GM19035 (cell line): ENCODE results near the gene MPHOSPH8.
A peak's percentile ranks its signal among the peaks of the same experiment; 100 is the strongest.

Source experiments
- ATAC-seq: cut with Tn5 transposase; IDR thresholded peaks from one replicate; pipeline ENCODE4 v1.9.1; 2021; ENCODE audit not compliant: unreplicated experiment

MPHOSPH8 gene, protein sequence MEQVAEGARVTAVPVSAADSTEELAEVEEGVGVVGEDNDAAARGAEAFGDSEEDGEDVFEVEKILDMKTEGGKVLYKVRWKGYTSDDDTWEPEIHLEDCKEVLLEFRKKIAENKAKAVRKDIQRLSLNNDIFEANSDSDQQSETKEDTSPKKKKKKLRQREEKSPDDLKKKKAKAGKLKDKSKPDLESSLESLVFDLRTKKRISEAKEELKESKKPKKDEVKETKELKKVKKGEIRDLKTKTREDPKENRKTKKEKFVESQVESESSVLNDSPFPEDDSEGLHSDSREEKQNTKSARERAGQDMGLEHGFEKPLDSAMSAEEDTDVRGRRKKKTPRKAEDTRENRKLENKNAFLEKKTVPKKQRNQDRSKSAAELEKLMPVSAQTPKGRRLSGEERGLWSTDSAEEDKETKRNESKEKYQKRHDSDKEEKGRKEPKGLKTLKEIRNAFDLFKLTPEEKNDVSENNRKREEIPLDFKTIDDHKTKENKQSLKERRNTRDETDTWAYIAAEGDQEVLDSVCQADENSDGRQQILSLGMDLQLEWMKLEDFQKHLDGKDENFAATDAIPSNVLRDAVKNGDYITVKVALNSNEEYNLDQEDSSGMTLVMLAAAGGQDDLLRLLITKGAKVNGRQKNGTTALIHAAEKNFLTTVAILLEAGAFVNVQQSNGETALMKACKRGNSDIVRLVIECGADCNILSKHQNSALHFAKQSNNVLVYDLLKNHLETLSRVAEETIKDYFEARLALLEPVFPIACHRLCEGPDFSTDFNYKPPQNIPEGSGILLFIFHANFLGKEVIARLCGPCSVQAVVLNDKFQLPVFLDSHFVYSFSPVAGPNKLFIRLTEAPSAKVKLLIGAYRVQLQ

GRCh38 chr13:19633479-19634255, at the start of gene MPHOSPH8:
MPHOSPH8 (plus strand) TSS chr13:19633659; CDS start chr13:19633749, 90 bp downstream.
- peak; percentile 97 for ATAC-seq

GRCh38 chr13:19586904-19587634, 46.4 kb upstream of the MPHOSPH8 start:
- ATAC-seq = peak; percentile 78

DNA sequence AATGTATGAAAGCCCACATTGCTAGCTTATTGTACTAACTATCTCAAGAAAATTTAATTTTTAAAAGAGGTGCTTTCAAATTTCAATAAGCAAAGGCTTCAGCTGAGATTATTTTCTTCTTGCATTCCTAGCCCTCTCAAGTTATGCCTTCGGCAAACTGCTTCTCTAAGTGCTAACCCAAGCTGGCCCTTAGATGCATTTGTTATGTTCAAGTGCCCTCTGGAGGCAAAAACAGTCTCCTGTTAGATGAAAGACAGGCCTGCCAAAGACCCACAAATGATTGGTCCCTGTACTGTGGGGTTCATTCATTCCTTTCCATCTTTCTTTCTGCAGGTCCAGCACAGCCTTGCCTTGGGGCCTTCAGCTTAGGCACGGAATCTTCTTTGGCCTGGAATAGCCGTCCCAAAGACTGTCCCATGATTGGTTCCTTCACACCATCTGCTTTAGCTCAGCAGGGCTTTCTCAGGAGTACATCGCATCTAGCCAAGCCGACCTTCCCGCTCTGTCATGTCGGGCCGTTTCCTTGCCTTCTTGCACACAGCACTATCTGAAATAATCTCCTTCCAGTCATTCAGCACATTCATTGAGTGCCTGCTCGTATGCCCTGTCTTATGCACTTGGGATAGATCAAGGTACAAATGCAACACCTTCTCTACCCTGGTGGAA, 45.7 kb upstream of the MPHOSPH8 start:
- peak; percentile 69 for ATAC-seq

DNA sequence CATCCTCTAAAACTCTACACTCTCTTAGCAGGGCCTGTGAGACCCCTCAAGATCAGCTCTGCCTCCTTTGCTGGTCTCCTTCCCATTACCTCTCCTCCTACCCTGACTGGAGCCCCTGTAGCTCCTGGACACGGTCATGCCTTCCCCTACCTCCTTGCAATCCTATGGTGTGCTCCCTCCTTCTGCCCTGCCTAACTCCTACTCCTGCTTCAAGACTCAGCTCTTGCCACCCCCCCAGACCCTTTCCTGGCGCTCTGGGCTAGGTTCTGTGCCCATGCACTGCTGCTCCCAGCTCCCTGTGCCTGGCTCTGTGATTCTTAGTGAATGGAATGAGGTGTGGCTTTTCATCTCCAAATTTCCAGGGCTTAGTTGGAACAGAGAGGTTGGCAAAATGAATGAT, 44.1 kb upstream of the MPHOSPH8 start:
- no peak for ATAC-seq

- ATAC-seq = no peak
These were observed 43.0 kb upstream of the MPHOSPH8 start for GRCh38 chr13:19590423-19590822.

- no peak for ATAC-seq
These were observed 41.6 kb upstream of the MPHOSPH8 start for GRCh38 chr13:19591864-19592263.

DNA sequence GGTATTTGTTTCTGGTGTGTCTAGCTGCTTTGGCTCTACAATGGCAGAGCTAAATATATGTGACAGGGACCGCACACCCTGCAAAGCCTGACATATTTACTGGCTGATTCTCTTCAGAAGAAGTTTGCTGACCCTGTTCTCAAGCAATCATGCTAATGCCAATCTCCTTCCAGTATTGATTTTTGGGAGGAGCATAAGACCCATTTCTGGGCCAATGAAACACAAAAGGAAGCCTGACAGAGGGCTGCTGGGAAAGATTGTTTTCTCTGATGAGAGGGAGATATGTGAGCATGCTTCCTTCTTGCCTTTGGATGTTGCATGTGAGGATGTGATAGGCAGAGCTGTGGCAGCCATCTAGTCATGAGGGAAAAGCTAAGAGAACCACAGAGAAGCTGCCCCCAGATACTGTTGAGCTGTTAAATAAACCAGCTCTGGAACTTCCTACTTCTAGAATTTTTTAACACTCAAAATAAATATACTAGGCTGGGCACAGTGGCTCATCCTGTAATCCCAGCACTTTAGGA, 40.7 kb upstream of the MPHOSPH8 start:
- no peak for ATAC-seq

- no peak for ATAC-seq
These were observed 37.4 kb upstream of the MPHOSPH8 start for GRCh38 chr13:19596086-19596485.

GRCh38 chr13:19596960-19597361, 36.5 kb upstream of the MPHOSPH8 start:
- ATAC-seq = no peak

DNA sequence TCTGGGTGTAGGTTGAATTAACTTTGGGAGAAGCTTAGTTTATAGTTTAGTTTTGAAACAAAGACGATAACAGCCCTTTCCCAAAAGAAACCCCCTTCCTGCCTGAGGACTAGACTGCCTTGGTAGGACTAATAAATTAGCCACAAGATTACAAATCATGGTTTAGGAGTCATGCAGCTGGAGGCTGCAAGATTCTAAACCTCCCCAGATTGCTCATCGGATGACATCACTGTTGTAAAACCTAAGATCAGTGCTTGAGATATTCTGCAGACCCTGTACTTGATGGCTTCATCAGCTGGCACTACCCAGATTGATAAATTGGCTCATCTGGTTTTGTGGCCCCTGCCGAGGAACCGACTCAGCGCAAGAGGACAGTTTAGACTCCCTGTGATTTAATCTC, 35.9 kb upstream of the MPHOSPH8 start:
- no peak for ATAC-seq

- ATAC-seq = peak; percentile 84
These were observed 31.4 kb upstream of the MPHOSPH8 start for GRCh38 chr13:19601749-19602725.

- no peak for ATAC-seq
These were observed 29.2 kb upstream of the MPHOSPH8 start for GRCh38 chr13:19604306-19604705.

GRCh38 chr13:19605161-19605955, 28.1 kb upstream of the MPHOSPH8 start:
- no peak for ATAC-seq

DNA sequence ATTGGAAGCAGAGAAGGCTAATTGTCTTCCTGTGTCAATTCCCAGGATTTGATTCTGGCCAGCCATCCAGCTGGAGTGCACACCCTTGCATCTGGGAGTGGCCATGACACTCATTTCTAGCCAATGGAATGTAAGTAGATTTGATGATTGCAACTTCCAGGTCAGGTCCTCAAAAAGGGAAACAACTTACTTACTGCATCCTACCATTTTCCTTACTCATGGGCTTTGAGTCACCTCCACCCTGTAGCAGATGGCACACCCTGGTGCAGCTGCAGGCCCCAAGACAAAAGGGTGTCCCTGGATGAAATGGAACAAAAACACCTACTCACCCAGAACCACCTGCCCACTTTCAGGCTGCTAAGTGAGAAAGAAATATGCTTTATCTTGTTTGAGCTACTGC, 27.3 kb upstream of the MPHOSPH8 start:
- ATAC-seq = no peak

GRCh38 chr13:19606737-19607136, 26.7 kb upstream of the MPHOSPH8 start:
- no peak for ATAC-seq

DNA sequence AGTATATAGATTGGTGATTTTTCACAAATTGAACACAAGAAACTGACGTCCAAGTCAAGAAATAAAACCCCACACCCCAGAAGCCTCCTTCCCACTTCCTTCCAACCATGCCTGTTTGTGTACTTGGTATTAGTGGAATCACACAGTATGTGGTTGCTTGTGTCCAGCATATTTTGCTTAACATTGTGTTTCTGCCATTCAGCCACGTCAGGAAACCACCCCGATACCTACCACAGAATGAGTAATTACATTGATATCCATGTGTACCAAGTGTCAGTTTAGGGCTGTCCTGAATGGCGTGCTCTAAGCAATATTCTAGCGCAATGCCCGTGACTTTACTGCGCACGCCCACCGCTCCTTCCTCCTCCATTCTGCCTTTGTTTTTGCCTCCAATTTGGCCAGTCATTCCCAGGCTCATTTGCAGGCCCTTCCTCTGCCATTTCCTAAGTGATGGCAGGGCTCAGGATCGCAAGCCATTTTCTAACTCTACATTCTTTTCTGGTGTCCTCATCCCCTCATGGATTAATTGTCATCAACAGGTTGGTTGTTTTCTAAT, 25.9 kb upstream of the MPHOSPH8 start:
- ATAC-seq = no peak

- no peak for ATAC-seq
These were observed 14.5 kb upstream of the MPHOSPH8 start for GRCh38 chr13:19618977-19619376.
